Measurements from ENCODE around the gene NFATC2.

DNA sequence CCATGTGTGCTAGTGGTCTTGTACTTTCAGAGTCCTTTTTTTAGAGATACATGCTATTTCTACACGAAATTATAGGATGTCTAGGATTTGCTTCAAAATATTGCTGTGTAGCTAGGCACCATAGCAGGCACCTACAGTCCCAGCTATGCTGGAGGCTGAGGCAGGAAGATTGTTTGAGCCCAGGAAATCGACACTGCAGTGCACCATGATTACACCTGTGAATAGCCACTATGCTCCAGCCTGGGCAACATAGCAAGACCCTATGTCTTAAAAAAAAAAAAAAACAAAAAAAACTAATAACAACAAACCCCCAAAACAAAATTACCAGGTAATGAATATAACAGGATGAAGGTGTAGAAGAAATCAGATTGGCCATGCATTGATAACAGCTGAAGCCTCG lies 121.7 kb downstream of the NFATC2 start:
- TF ChIP-seq CTCF (conservative IDR thresholded peaks at IDR 0.05; ENCODE audit: low read length), result no peak
- TF ChIP-seq EZH2phosphoT487 (IDR thresholded peaks at IDR 0.05; ENCODE audit: borderline replicate concordance), result no peak
